NCI-H510A (cell line): ENCODE results near the gene TTC39B.

Experiments
- DNase-seq: peaks from one replicate; lab custom pipeline; 2025; lab: John Stamatoyannopoulos, UW

TTC39B gene

GRCh38 chr9:15227491-15227890, 79.5 kb downstream of the TTC39B start:
- DNase-seq: no peak

DNA sequence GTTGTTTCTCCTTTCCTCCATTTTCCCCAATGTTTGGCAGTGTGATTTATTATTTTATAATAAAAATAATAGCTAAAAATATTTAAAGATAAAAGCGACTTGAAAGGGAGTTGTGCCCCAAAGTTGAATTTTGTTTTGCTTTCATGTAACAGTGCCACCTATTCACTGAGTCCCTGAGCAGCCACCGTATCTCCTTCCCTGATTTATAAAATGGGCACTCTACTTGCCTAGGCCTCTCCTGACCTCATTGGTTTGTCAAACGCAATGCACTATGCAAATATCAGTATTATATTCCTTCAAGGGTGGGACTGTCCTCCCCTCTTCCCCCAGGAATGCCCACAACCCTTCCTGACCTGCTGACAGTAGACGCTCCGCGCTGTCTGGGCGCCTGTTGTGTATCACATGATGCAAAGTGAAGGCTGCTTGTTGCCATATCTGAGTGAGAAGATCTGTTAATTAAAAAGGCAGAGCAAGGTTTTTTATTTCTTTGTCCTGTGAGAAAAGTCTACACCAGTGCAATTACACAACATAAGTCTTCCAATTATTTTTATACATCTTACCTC, 81.4 kb downstream of the TTC39B start:
- no peak for DNase-seq

DNA sequence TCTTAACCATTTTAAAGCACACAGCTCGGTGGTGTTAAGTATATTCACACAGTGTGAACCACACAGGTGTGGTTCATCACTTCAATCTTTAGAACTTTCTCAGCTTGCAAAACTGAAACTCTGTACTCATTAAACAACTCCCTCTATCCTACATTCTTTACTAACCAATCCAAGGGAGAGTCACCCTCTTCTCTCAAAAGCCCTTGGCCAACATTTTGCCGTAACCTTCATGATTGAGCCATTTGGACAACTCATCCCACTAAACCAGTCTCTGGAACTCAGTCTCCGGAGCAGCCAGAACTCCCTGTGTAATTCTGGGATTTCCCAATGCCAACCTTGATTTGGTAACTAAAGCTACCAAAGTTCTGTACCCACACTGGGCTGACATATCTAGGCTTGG, 84.7 kb downstream of the TTC39B start:
- no peak for DNase-seq

- no peak for DNase-seq
These were observed 85.3 kb downstream of the TTC39B start for GRCh38 chr9:15221746-15222145.

GRCh38 chr9:15220658-15221318, 86.2 kb downstream of the TTC39B start:
- no peak for DNase-seq

DNA sequence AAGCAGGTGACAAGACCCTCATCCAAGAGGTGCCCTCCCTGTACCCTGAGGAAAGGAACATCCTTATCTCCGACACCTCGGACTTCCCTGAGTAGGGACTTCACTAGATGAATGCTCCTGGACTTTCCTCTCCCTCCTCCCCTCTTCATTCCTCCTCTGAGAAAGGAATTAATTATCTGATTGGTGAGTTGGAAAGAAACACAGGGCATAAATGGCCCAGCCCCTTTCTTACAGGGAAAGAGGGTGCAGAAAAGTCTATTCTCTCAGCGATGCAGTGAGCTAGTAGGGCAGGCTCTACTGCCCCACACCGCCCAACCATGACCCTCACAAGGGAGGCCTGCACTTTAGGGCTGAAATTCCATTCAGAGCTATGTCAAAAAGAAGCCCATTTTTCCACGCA, 87.5 kb downstream of the TTC39B start:
- no peak for DNase-seq

DNA sequence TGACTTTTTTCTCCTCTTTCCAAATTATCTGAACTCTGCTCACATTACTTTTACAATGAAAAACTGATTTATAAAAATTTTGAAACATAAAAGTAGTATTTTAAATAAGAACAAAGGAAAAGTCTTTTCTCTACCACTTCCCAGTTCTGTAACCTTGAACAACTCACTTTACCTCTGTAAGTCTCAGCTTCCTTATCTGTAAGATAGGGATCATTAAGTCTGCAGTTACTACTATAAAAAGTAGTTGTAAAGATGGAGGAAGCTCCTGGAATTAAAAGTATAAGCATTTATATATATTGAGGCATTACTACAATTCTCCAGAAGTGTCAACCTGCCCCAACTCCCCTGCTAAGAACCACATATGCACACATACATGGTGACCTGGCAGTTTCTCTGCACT, 88.0 kb downstream of the TTC39B start:
- DNase-seq: no peak

DNA sequence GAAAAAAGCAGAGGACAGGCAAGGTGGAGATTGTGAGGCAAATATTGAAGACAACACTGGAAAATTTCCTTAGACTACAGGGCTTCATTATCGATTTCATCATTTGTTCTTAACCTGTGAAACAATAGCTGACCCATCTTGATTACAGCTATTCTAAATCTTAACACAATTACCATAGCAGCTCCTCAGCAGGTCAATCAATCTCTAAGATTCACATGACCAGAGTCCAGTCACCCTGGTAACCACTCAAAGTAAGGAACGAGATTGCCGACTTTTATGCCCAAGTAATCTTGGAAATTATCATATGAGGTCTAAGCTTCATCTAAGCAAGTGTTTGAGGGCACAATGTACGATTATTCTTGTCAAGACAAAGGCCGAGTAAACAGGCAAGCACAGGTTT, 93.8 kb downstream of the TTC39B start:
- DNase-seq: no peak

DNA sequence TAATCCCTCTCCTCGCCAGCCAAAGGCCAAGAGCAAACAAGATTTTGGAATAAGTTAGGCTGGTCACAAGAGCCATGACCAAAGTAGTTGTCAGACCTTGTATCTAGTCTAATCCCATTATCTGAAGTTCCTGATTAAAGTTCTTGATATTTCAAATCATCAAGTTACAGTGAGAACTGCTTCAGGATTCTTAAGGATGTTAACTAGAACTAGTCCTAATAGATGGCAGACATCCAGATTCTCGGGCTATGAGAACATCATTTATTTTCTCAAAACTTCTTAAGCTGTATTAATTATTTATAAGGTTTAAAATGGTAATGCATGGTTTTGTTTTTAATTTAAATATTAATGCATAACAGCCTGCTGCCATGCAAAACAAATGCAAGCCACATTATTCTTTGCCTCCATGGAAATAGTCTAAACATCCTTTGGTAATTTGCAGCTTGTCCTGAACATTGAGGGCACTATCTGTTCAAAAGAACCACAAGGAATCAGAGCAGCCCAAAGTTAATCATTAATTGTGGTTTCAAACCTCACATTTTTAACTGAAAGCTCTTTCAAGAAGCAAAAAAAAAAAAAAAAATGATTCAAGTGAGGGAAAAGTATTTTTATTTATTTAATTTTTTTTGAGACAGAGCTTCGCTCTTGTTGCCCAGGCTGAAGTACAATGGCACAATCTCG, 95.1 kb downstream of the TTC39B start:
- DNase-seq: no peak

GRCh38 chr9:15211160-15211814, 95.7 kb downstream of the TTC39B start:
- DNase-seq: no peak

DNA sequence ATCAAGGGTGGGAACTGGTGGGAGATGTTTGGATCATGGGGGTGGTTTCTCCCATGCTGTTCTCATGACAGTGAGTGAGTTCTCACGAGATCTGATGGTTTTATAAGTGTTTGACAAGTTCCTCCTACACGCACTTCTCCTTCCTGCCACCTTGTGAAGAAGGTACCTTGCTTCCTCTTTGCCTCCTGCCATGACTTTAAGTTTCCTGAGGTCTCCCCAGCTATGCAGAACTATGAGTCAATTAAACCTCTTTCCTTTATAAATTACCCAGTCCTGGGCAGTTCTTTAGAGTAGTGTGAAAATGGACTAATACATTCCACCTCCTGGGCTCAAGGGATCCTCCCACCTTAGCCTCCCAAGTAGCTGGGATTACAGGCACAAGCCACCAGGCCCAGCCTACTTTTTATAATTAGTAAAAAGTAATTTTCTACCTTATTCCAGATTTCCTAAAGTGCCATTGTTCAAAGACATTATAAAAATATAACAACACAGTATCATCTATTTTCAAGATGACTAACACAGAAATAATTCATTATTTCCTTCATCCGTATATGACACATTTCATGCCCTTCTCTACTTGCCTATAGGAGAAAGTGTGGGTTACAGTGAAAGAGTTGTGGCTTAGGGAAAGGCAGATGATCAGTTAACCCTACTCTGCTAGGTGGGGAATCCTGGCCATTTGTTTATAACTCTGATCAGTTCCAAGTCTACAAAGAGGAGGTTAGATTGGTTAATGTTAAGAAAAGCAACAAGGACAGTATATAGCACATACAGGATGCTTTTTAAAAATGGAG, 99.9 kb downstream of the TTC39B start:
- DNase-seq: no peak

DNA sequence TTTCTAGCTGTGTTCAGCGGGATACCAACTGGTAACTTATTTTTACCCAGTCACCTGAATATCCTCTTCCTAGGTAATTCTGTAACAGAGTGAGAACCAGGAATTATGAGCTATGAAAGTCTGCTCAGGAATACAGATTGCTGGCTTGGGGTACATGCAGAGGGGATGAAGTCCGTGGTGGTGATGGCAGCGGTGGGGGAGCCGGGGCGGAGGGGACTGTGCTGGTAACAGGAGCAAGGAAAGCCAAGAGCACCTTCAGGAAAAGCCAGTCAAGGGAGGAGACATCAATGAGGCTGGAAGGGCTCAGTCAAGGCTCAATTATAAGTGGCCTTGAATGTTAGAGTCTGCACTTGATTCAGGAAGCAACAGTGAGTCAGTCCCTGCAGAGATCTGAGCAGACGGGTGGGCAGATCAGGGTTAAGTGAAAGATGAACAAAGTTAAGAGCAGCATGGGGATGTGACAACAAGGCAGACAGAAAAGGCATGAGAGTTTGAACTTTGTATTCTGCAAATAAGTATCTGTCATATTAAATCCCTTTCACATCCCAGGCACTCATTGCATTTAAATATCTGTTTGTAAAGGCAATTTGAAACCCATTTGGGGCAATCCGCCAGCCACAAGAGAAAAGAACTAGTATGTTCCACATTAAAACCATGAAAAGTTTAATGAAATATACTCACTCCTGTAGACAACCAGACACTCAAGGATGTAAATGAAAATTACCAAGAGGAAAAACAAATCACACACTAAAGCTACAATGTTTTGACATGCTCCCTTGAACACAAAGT, 101.2 kb downstream of the TTC39B start:
- DNase-seq: no peak

GRCh38 chr9:15203581-15203980, 103.4 kb downstream of the TTC39B start:
- no peak for DNase-seq

DNA sequence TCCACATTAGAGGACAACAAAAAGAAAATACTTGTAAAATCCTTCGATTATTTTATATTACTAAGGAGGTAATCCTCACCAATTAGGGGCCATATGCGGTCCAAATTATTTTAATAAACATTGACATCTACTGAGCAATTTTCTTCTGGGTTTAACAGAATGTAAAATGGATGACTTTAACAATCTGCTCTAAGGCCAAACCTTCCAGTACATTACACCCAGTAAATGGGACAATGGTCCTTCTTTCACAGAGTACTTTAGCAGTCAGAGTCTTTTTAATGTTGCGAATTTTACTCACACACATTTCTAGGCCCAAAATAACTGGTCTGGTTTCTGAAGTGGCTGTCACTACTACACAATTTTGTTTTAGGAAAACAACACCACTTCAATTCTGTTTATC, 106.9 kb downstream of the TTC39B start:
- no peak for DNase-seq

DNA sequence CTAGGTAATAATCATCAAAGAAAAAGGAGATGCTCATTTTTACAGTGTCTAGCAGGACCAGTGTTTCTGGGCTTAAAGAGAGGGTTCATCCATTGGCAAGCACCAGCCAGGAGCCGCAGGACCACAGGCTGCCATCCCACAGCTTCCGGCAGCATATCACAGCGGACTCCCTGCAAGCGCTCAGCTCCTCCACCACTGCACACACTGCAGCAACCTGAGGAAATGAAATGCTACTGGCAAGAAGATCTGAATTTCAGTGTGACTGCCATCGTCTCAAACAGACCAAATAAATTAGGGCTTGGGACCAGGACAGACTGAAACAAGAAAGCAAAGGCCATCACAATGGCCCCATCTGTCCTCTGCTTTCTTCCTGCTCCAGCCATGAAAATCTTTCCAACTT, 114.2 kb downstream of the TTC39B start:
- no peak for DNase-seq

DNA sequence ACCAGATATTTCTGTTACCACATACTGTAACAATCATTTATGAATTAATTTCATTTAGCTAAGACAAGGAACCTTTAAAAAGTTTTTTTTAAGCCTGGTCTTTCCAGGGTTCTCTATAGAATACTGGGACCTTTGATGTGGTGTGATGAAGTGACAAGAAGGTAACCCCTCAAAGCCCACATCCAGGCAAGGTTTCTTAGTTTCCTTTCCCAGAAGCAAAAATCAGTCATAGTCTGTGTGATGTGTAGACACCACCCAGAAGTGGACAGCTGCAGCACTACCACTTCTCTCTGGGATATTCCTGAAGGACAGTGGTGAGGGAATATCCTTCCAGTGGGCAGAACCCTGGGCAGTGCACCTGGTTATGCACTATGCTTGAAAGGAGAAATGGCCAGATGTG, 115.6 kb downstream of the TTC39B start:
- no peak for DNase-seq

- no peak for DNase-seq
These were observed 117.5 kb downstream of the TTC39B start for GRCh38 chr9:15189481-15189880.

- DNase-seq: no peak
These were observed 119.4 kb downstream of the TTC39B start for GRCh38 chr9:15187589-15187988.

DNA sequence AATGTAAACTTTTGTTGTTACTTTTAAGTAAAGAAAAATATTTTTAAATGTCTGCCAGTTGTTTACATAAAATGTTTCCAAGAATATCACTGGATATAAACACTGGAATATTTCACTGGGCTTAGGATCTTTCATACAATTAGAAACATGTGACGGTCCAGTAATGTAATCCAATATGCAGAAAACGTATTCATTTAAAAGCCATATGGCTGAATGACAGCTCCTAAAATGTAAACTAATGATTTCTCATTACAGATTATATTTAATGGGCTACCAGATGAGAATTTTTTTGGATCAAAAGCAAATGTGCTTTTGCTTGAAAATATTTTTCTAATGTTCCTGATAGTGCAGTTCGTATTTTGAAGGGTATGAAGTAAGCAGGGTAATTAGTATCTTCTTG, 124.3 kb downstream of the TTC39B start:
- DNase-seq: no peak

GRCh38 chr9:15182101-15182551, 124.9 kb downstream of the TTC39B start:
- no peak for DNase-seq

- no peak for DNase-seq
These were observed 126.9 kb downstream of the TTC39B start for GRCh38 chr9:15180124-15180523.
